ENCODE results near the gene ITM2C.

The ITM2C gene

DNA sequence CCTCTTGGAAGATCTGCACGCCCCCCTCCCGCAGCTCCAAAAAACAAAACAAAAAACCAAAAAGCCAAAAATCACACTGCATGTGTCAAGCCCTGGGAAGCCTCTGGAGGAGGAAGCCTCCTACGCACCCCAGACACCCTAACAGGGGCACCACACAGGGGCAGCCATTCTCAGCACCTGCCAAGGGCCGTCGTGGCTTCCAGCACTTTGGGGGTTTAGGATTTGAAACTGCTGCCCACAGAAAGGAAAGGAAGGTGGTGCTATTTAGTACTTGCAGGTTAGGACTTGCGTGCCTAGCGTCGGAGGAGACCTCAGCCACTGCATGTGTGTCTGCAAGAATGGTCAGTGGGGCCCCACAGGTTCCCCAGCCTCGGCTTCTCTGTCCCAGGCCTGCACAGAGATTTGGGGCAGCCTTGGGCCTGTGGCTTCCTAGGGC lies 60.7 kb downstream of the ITM2C start:
- no peak overlapping the region for H3K4me3 ChIP-seq (ENCODE audit: low read depth, low read length)
- no peaks in the 10 kb centered on the region for H3K9me3 ChIP-seq (ENCODE audit: control insufficient read depth, insufficient read depth, low read depth, low read length)
- TF ChIP-seq ZFHX2 (tag by site-specific recombination; conservative IDR thresholded peaks at IDR 0.05) (peak; percentile 13; the same call in 1 of the 2 replicates), OSR2 (tag by site-specific recombination; IDR thresholded peaks at IDR 0.05) (no peak)
- ChIA-PET CTCF (interaction anchor here (0.7 to 1.9 kb wide), 4 partner anchors 26 to 102 kb away, joined by 3 to 9 read pairs (median 6); no protein-coding TSS in a partner anchor), POLR2A (no interaction called here)
- H3K36me3 ChIP-seq (ENCODE audit: control insufficient read depth in 2 of 2, insufficient read depth in 1 of 2, low read length in 2 of 2): no peaks in the 10 kb centered on the region
- no peaks in the 10 kb centered on the region for H3K4me1 ChIP-seq (ENCODE audit: control insufficient read depth, insufficient read depth, low read length)
- no peak overlapping the region for H3K27ac ChIP-seq (ENCODE audit: extremely low read depth, low read depth, low read length)

DNA sequence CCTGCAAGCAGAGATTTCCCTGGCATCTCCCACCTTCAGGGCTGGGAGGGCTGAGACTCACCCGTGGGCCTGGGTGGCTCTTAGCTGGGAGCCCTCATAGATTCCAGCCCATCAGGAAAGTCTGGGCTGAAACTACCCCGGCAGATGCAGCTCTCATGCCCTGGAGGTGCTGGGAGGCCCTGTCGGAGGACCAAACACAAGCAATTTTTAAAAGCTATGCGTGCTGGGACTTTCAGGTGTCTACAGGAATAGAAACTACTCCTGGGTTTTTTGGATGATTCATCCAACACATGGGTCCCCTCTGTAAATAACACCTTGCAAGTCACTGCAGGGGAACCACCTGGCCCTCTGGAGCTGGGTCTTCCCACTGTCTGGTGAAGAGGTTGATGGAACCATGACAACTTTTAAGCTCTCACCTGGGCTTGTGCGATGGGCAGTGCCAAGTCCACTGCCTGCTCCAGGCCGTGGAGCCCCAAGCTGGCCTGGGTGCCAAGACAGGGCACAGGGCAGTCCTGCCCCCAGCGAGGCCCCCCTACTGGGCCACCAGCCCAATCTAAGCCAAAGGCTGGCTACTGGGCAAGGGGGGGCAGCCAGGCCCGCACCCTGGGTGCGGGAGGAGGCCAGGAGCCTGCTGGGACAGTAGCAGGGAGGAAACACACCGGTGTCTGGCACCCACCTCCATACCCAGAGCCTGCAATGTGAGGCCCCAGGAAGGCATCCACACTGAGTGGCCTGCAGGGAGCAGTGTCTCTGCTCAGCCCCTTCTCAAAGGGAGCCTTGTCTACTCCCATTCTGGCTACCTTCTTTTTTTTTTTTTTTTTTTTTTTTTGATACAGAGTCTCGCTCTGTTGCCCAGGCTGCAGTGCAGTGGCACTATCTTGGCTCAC lies 61.4 kb downstream of the ITM2C start:
- no peak overlapping the region for H3K27ac ChIP-seq (ENCODE audit: extremely low read depth, low read depth, low read length)
- ChIA-PET CTCF (interaction anchor here (0.5 to 1.9 kb wide), 5 partner anchors 26 to 116 kb away, joined by 3 to 7 read pairs (median 4); no protein-coding TSS in a partner anchor), POLR2A (no interaction called here)
- H3K36me3 ChIP-seq (ENCODE audit: control insufficient read depth in 2 of 2, insufficient read depth in 1 of 2, low read length in 2 of 2): no peaks in the 10 kb centered on the region
- no peaks in the 10 kb centered on the region for H3K9me3 ChIP-seq (ENCODE audit: control insufficient read depth, insufficient read depth, low read depth, low read length)
- no peak overlapping the region for H3K4me3 ChIP-seq (ENCODE audit: low read depth, low read length)
- no peaks in the 10 kb centered on the region for H3K4me1 ChIP-seq (ENCODE audit: control insufficient read depth, insufficient read depth, low read length)
- TF ChIP-seq GLIS1 (tag by site-specific recombination; IDR thresholded peaks at IDR 0.05) (0 out of 2 replicates have a peak, but pooled peaks have one; percentile 23), GLIS2 (tag by site-specific recombination; IDR thresholded peaks at IDR 0.05) (0 out of 2 replicates have a peak, but pooled peaks have one; percentile 36), KLF8 (tag by site-specific recombination; IDR thresholded peaks at IDR 0.05) (no peak), ZIC2 (tag by site-specific recombination; IDR thresholded peaks at IDR 0.05) (peak; percentile 44; the same call in 1 of the 2 replicates), OVOL3 (tag by site-specific recombination; IDR thresholded peaks at IDR 0.05) (no peak), HOXA7 (CRISPR knock-in tag; IDR thresholded peaks at IDR 0.05; ENCODE audit: borderline replicate concordance) (no peak), PRDM1 (tag by site-specific recombination; IDR thresholded peaks at IDR 0.05) (no peak), SP2 (tag by site-specific recombination; IDR thresholded peaks at IDR 0.05) (no peak), ZNF623 (tag by site-specific recombination; IDR thresholded peaks at IDR 0.05) (no peak), ZNF23 (tag by site-specific recombination; IDR thresholded peaks at IDR 0.05; ENCODE audit: borderline replicate concordance) (no peak)
- TF ChIP-seq, protein P1, sequence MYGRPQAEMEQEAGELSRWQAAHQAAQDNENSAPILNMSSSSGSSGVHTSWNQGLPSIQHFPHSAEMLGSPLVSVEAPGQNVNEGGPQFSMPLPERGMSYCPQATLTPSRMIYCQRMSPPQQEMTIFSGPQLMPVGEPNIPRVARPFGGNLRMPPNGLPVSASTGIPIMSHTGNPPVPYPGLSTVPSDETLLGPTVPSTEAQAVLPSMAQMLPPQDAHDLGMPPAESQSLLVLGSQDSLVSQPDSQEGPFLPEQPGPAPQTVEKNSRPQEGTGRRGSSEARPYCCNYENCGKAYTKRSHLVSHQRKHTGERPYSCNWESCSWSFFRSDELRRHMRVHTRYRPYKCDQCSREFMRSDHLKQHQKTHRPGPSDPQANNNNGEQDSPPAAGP (tag by site-specific recombination; IDR thresholded peaks at IDR 0.05): no peak
- TF ChIP-seq, protein P2, sequence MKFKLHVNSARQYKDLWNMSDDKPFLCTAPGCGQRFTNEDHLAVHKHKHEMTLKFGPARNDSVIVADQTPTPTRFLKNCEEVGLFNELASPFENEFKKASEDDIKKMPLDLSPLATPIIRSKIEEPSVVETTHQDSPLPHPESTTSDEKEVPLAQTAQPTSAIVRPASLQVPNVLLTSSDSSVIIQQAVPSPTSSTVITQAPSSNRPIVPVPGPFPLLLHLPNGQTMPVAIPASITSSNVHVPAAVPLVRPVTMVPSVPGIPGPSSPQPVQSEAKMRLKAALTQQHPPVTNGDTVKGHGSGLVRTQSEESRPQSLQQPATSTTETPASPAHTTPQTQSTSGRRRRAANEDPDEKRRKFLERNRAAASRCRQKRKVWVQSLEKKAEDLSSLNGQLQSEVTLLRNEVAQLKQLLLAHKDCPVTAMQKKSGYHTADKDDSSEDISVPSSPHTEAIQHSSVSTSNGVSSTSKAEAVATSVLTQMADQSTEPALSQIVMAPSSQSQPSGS (tag by site-specific recombination; IDR thresholded peaks at IDR 0.05; ENCODE audit: low read depth): no peak

DNA sequence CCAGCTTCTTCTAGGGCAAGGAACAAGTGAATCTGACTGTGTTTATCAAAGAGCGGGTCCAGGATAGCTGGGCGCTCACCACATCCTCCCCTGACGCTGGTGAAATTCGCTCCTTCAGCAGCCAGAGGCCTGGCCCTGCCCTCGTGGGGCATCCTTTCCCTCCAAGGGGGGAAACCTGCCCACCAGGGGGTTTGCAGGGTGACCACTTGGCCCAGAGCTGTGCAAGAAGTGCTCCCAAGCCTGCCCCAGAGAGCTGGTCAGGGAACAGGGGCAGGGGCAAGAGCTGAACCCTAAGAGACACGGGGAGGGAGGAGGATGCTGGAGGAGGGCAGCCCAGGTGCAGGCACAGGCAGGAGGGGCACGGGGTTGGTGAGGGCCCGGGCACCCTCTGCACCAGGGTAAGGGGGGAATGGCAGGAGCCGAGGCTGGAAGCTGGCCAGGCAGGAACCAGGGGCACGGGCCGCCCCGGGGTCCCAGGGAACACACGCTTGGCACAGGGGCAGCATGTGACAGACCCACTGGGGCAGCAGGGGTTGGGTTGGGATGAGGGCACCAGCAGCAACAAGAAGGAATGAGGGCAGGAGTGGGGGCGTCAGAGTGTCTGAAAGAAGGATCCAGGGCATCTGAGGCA lies 63.1 kb downstream of the ITM2C start:
- POLR2A ChIA-PET: no interaction called here
- no peak overlapping the region for H3K27ac ChIP-seq (ENCODE audit: extremely low read depth, low read depth, low read length)
- no peaks in the 10 kb centered on the region for H3K36me3 ChIP-seq (ENCODE audit: control insufficient read depth in 2 of 2, insufficient read depth in 1 of 2, low read length in 2 of 2)
- no peaks in the 10 kb centered on the region for H3K4me1 ChIP-seq (ENCODE audit: control insufficient read depth, insufficient read depth, low read length)
- H3K9me3 ChIP-seq (ENCODE audit: control insufficient read depth, insufficient read depth, low read depth, low read length): no peaks in the 10 kb centered on the region
- no peak overlapping the region for H3K4me3 ChIP-seq (ENCODE audit: low read depth, low read length)
- TF ChIP-seq ZNF19 (tag by site-specific recombination; IDR thresholded peaks at IDR 0.05; ENCODE audit: low read depth) (no peak), ZNF529 (tag by site-specific recombination; IDR thresholded peaks at IDR 0.05; ENCODE audit: insufficient replicate concordance) (no peak), ZNF10 (tag by site-specific recombination; IDR thresholded peaks at IDR 0.05) (no peak), ZNF202 (tag by site-specific recombination; IDR thresholded peaks at IDR 0.05; ENCODE audit: borderline replicate concordance) (no peak), SETDB1 (IDR thresholded peaks at IDR 0.05; ENCODE audit: insufficient read length, low read length) (no peak), ZNF394 (tag by site-specific recombination; IDR thresholded peaks at IDR 0.05; ENCODE audit: borderline replicate concordance) (no peak)
- TF ChIP-seq, protein P3, sequence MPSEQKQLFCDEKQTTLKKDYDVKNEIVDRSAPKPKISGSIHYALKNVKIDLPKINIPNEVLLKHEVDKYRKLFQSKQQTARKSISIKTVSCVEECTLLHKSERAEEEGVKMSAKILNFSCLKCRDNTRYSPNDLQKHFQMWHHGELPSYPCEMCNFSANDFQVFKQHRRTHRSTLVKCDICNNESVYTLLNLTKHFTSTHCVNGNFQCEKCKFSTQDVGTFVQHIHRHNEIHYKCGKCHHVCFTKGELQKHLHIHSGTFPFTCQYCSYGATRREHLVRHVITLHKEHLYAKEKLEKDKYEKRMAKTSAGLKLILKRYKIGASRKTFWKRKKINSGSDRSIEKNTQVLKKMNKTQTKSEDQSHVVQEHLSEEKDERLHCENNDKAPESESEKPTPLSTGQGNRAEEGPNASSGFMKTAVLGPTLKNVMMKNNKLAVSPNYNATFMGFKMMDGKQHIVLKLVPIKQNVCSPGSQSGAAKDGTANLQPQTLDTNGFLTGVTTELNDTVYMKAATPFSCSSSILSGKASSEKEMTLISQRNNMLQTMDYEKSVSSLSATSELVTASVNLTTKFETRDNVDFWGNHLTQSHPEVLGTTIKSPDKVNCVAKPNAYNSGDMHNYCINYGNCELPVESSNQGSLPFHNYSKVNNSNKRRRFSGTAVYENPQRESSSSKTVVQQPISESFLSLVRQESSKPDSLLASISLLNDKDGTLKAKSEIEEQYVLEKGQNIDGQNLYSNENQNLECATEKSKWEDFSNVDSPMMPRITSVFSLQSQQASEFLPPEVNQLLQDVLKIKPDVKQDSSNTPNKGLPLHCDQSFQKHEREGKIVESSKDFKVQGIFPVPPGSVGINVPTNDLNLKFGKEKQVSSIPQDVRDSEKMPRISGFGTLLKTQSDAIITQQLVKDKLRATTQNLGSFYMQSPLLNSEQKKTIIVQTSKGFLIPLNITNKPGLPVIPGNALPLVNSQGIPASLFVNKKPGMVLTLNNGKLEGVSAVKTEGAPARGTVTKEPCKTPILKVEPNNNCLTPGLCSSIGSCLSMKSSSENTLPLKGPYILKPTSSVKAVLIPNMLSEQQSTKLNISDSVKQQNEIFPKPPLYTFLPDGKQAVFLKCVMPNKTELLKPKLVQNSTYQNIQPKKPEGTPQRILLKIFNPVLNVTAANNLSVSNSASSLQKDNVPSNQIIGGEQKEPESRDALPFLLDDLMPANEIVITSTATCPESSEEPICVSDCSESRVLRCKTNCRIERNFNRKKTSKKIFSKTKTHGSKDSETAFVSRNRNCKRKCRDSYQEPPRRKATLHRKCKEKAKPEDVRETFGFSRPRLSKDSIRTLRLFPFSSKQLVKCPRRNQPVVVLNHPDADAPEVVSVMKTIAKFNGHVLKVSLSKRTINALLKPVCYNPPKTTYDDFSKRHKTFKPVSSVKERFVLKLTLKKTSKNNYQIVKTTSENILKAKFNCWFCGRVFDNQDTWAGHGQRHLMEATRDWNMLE (tag by site-specific recombination; conservative IDR thresholded peaks at IDR 0.05; ENCODE audit: low read depth): no peak
- CTCF ChIA-PET: interaction anchor here (0.6 to 1.1 kb wide), 2 partner anchors 22 to 59 kb away, joined by 3 read pairs; no protein-coding TSS in a partner anchor

Data from HEK293 (cell line).